Hepatocyte (in vitro differentiated cells): ENCODE results near the gene HEPHL1.

Experiments used
- EZH2 ChIP-seq: fragments of 200-600 bp; sonication (generic); IDR thresholded peaks from 2 replicates; pipeline ENCODE4 v1.6.1; 2016; ENCODE audit warnings: antibody characterized with exemption, mild to moderate bottlenecking, borderline replicate concordance
- TF ChIP-seq, protein P1 (sequence below): fragments of 200-600 bp; sonication (generic); IDR thresholded peaks from 2 replicates; pipeline ENCODE4 v1.5.1; 2016; ENCODE audit warnings: antibody characterized with exemption, mild to moderate bottlenecking; ENCODE audit not compliant: poor library complexity

DNA sequence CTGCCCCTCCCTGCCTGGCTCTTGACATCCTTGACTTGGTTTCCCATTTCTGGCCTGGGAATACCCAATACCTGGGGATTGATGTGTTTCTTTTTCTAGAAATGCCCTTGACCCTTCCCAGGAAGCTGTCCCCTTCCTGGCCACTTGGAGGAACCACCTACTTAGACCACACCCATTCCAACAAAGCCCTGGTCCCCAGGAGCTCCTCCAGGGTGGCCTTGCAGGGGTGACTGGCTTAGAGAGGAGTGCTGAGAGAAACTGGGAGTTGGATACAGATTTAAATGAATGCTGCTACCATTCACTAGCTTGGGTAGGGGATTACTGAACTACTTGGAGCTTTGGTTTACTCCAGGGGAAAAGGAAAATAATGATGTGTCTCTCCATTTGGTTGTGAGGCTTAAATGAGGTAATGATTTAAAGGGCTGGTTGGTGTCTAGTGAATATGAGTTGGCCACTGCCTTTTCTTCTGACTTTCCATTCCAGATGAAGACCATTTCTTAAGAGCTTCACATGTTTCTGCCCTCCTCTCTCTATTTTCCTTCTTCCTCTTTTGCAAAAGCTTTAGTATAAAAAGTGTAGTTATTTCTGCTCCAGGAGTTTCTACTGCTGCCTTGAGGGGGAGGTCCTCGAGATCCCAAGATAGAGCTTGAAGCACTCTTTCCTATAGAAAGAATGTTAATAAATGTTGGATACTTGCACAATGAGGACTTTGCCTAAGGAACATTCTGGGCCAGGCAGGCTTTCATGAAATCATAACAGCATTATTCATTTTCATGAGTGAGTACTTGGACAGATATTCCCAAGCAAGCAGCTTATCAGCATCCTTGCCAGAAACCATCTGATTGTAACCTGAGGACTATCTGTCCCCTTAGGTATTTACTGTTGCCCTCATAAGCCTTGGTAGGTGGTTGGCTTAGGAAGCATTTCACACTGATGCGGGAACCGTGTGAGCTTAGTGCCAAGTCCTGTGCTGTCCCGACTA is 129.8 kb downstream of the HEPHL1 start:
- TF ChIP-seq, protein P1, sequence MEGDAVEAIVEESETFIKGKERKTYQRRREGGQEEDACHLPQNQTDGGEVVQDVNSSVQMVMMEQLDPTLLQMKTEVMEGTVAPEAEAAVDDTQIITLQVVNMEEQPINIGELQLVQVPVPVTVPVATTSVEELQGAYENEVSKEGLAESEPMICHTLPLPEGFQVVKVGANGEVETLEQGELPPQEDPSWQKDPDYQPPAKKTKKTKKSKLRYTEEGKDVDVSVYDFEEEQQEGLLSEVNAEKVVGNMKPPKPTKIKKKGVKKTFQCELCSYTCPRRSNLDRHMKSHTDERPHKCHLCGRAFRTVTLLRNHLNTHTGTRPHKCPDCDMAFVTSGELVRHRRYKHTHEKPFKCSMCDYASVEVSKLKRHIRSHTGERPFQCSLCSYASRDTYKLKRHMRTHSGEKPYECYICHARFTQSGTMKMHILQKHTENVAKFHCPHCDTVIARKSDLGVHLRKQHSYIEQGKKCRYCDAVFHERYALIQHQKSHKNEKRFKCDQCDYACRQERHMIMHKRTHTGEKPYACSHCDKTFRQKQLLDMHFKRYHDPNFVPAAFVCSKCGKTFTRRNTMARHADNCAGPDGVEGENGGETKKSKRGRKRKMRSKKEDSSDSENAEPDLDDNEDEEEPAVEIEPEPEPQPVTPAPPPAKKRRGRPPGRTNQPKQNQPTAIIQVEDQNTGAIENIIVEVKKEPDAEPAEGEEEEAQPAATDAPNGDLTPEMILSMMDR = no peak
- no peak for TF ChIP-seq EZH2
